GM18517 (cell line): ENCODE results near the gene MTA1.

ENCODE experiments used
- ATAC-seq: cut with Tn5 transposase; IDR thresholded peaks from one replicate; pipeline ENCODE4 v1.9.1; 2021; ENCODE audit warnings: mild to moderate bottlenecking, moderate library complexity; ENCODE audit not compliant: unreplicated experiment

The MTA1 gene

DNA sequence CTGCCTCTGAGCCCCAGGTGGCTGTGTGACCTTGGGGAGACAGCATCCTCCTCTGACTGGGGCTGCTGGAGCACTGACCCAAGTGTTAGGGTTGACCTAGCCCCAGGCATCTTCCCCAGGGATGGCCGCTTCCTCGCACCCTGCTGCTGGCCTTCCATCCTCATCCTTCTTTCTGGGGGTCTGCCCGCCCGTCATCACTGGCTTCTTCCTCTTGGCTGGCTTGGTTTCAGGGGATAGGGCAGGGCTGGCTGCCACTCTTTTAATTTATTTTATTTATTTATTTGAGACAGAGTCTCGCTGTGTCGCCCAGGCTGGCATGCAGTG, 74.9 kb downstream of the MTA1 start:
- ATAC-seq = no peak

DNA sequence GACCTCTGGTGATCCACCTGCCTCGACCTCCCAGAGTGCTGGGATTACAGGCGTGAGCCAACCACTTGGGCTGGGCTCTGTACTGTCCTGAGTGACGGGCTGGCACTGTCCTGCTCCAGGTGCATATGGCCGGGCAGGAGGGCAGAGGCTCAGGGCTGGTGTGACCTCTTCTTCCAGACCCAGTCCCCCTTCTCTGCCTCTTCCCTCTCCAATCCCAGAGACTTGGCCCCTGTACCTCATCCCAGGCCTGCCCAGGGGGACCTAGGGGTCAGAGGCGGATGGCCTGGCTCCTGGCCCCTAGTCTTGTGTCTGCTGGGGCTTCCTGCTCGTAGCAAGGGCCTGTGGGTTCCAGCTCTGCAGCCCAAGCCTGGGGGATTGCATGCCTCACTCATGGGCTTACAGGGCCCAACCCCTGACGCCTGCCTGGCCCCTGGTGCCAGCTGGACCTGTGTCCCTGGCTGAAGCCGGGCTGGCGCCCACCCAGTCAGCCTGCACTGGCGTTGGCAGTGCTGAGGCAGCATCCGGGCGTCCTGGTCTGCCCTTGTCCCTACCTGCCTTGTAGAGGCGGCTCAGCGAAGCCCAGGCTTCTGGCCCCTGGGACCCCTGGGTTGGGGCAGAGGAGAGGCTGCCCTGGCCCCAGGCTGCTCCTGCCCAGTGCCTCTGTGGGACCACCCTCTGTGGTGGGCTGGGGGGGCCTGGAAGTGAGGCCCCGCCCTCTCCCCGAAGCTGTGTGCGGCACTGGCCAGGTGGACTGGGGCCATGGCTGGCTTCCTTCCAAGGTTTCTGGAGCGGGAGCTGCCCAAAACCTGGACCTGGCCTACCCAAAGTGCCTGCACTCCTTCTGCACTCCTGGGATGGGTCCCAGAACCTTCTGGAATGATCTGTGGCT, 75.7 kb downstream of the MTA1 start:
- no peak for ATAC-seq

DNA sequence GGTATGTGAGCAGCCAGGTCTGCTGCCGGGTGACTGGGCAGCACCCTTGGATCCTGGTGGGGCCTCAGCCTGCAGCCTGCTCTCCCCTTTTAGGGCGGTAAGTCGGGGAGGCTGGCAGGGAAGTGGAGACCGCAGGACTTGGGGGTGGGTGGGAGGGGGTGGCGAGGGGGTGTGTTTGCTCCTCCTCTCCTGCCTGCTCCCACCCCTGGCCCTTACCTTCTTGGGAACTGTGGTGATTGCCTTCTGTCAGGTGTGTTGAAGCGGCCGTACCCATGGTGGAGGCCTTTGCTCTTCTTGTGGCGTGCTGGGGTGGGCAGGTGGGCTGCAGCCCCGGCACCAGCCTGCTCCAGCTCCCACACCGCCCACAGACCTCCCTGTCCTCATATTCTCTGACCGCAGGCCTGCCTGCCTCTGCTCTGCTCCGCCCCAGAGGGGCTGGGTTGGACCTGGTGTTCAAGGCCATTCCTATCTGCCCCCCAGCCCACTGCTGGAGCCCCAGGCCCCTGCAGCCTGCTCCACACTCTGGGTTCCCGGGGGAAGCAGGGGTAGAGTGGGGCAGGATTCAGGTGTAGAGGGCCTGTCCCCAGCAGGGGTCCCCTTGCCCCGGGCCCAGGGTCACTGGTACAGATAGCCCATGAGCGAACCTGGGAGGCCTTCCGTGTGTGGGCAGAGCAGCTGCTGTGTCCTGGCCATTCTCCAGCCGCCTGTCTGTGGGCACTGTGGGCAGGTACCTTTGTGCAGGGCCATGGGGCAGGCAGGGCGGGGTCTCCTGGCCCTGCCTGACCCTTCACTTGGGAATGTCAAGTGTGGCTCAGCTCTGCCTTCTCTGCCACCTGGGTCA, 76.6 kb downstream of the MTA1 start:
- ATAC-seq = no peak

DNA sequence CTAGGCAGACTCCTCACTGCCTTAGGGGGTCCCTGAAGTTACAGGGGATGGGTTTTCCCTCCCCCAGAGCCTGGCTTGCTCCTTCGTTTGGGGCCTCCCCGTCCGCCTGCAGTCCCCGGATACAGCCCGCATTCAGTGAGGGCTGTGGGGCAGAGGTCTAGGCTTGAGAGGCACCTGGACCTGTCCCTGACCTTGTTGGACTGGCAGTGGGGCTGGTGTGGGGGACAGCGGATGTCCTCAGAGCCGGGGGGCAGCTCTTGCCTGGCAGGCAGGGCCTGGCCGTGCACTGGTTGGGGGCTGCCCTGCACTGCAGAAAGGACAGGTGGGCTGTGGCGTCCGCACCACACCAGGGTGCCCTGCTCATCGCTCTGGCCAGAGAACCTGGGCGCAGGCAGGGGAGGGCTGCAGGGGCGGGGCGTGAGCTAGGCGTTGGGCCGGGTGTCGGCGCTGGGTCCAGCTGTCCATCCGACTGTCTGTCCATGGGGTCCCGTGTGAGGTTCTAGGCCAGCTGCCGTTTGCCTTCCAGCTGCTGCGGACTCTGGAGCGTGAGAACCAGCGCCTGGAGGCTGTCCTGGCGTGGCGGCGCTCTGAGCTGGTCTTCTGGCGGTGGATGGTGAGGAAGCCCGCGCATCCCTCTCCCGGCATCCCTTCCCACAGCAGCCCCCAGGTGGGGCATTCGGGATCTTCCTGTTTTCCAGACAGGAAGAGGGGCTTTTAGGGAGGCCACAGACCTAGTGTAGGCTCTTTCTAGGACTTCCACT, 77.4 kb downstream of the MTA1 start:
- ATAC-seq = no peak

DNA sequence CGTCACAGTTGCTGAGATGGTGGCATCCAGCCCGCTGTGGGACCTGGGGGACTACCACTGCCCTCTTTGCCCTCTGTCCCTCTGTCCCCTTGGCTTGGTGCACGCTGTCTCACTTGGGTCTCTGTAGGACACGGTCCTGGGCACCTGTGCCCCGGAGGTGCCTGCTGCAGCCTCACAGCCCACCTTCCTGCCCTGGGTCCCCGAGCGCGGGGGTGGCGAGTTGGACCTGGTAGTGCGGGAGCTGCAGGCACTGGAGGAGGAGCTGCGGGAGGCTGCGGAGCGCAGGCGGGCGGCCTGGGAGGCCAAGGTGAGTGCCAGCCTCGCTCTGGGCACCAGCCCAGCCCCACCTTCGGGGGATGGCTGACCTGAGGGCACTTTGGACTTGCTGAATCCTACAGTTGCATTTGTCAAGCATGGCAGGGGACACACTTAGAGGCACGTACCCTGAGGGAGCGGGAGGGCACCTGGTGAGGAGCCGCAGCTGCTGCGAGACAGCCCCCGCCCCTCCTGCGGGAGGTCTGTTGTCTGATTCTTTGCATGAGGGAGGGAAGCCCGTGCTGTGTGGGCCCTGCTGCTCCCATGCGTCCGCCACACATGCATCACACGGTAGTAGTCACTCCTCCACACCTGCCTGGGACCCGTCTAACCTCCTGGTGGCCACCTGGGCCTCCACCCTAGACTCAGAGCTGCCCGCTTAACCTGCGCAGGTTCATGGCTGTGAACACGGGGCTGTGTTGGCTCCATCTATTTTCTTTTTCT, 78.2 kb downstream of the MTA1 start:
- no peak for ATAC-seq

DNA sequence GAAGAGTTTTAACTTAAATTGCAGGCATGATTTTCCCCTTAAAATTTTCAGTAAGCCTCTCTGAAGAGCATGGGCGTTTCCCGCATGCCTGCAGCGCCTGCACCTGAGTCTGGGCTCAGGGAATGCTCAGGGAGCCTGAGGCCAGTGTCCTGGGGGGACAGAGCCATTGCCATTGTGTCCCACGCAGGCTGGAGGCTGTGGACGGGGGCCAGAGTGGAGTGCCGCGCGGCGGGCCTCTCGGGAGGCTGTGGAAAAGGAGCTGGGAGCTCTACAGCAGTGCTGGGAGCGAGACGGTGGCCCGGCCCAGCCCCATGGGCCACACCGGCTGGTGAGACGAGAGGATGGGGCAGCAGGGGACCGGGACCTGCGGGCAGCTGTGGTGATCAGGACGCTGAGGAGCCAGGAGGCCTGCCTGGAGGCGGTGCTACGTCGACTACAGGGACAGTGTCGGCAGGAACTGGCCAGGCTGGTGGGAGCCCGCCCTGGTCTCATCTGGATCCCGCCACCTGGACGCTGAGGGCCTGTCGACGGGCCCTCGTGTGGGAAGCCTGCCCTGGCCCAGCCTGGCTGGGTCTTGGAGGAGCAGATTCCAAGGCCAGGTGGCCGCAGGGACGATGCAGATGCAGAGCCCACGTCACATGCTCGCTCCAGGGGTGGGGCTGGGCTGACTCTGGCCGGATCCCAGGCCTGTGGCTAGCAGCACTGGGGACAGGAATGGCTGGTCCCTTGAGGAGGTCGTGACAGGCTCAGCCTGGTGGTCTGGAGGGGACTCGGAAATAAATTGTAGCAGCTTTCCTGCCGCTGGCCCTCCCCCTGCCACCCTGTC, 79.0 kb downstream of the MTA1 start:
- no peak for ATAC-seq

DNA sequence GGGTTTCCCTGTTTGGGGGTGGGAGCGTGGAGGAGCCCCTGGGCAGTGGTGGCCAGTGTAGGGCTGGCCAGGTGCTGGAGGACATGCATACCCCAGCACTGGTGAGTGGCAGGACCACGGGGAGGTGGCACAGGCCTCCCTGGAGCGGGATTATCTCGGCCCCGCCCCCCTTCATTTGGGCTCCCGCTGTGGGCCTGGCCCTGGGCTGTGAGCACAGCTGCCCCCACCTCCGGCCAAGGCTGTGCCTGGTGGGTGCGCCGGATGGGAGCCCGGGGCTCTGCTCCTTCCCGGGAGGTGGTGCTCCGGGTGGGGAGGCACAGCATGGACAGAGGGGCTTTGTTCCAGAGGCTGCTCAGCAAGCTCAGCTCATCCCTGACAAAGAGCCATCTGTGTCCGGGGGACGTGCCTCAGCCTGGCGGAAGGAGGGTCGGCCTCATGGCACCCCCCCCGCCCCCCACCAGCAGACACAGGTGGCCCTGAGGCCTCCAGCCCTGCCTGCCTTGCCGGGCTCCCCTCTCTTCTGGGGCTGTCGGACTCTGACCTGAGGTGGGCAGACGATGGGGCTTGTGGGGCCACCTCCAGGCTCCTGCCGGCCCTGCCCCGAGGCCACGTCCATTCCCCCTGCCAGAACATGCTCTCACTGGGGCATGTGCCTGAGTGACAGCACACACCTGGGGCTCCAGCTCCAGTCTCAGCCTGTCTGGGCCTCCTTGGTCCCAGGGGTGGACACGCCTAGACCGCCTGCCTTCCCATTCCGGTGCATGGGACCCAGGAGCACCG, 79.8 kb downstream of the MTA1 start:
- no peak for ATAC-seq

DNA sequence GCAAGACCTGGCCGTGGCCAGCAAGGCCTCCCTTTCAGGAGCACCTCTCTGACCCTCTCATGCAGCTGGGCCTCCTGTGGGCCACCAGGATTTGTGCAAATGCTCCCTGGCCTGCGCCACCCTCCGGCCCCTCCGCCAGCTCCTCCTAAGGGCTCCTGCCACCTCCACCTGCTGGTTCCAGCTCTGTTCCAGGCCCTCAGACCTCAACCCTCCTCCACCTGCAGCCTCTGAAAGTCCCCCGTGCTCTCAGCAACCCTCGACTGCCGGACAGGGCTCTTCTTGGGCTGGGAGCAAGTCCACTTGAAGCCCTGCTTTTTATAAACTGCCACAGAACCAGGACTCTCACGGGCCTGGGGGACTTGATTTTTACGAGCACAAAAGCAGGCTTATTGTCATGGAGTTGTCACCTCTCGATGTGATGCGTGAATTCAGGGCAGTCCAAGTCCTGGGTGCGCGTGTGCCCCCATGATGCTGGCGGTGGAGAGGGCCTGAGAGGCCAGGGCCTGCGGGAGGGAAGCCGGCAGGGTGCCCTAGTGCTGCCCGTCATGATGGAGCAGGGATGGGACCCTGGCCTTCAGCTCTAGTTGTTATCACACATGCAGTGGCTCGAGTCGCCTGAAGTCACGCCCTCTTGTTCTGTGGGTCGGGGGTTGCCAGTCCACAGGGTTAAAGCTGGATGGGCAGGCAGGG, 80.6 kb downstream of the MTA1 start:
- ATAC-seq = no peak

DNA sequence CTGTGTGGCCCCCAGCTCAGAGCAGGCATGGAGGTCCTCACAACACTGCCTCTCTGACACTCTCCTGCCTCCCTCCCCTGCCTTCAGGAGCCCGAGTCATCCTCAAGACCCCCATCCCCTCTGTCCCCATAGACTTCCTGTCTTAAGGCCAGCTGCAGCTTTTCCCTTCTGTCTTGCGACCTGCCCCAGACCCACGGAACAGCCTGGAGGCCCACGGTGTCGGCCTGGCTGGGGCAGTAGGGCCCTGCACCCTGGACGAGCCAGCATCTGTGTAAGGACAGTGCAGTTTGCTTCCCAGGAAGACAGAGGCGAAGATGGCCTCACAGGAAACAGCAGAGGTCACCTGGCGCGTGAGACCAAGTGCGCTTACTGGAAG, 81.1 kb downstream of the MTA1 start:
- no peak for ATAC-seq

DNA sequence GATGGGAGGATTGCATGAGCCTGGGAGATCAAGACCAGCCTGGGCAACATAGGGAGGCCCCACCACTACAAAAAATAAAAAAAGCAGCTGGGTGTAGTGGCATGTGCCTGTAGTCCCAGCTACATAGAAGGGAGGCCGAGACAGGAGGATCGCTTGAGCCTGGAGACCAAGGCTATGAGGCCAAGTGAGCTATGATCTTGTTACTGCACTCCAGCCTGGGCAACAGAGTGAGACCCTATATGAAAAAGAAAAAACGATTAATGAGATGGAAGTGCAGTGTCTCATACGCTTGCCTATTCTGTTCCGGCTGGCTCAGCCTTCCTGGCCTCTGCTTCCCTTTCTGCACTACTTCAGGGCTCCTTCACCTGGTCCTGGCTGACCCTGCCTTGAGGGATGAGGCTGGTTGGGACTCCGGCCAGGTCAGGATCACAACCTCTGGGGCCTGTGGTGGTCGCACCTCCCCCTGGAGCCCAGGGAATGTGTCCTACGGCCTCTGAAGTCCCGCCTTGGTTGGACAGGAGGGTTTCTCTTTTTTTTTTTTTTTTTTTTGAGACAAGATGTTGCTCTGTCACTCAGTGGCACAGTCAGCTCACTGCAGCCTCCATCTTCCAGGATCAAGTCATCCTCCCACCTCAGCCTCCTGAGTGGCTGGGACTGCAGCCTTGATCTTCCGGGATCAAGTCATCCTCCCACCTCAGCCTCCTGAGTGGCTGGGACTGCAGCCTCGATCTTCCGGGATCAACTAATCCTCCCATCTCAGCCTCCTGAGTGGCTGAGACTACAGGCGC, 82.1 kb downstream of the MTA1 start:
- no peak for ATAC-seq

DNA sequence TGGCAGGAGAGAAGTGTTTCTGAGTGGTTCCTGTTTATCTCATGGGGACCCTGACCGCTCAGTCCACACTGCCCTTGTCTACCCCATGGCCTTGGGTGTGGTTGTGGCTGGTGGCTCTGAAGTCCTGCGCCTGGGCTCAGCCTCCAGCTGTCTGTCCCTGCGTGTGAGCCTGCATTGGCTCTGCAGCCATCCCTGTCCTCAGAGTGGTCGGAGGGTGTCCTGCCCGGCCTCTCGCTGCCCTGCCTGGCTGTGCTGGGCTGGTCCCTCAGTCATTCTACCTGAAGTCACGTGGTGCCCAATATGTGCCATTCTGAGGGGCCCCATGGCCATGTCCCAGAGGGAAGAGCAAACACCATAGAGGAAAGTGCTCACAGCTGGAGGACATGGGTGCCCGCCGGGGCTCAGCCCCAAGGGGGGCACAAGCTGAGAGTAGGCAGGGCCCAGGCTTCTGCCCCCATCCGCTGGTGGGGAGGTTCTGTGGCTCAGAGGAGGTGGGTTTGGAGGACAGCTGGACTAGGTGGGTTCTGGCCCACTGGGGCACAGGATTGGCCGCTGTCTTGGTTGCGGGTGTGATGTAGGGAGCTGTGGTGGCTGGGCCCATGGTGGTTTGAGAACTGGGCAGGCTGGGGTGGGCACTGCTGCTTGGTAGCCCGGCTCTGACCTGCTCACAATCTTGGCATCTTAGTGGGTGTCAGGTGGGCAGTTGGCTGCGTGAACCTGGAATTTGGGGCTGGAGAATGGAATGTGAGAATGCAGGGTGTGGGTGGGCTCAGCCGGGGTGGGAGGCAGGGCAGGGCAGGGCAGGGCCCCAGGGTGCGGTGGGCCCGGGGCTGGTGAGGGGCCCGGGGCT, 83.0 kb downstream of the MTA1 start:
- no peak for ATAC-seq

DNA sequence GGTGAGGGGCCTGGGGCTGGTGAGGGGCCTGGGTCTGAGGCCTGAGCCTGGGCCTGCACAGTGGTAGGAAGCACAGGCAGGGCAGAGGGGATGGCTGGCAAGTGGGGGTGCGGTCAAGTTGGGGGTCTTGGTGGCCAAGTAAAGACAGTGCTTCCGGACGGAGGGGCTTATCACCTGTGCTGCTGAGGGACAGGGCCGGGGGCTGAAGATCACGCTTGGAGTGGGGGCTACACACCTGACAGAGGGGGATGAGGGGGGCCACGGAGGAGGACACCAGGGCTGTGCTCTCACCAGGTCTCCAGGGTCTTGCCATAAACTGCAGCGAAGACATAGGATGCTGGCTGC, 83.6 kb downstream of the MTA1 start:
- ATAC-seq = no peak

DNA sequence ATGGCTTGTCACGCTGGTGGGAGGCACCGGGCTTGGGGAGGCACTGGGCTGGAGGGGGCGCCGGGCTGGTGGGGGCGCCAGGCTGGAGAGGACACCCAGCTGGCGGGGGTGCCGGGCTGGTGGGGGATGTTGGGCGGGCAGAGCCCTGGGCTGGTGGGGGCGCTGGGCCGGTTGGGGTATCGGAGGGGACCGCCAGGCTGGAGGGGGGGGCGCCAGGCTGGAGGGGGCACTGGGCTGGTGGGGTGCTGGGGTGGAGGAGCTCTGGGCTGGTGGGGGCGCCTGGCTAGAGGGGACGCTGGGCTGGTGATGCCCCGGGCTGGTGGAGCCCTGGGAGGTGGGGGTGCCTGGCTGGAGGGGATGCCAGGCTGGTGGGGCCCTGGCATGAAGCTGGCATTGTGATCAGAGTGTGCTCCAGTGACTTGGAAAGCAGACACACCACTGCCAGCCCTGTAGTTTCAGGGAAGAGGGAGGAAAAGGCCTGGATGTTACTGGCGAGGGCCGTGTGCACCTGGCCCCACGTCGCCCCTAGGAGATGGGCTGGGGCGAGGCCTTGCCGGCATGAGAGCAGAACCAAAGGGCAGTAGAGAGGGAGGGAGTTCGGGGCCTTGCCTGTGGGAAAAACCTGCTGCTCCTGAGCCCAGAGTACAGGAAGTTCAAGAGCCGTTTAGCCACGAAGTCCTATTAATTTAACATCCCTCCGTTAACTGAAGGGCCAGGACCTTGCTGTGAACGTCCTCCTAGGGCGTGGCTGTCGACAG, 84.5 kb downstream of the MTA1 start:
- ATAC-seq = no peak

DNA sequence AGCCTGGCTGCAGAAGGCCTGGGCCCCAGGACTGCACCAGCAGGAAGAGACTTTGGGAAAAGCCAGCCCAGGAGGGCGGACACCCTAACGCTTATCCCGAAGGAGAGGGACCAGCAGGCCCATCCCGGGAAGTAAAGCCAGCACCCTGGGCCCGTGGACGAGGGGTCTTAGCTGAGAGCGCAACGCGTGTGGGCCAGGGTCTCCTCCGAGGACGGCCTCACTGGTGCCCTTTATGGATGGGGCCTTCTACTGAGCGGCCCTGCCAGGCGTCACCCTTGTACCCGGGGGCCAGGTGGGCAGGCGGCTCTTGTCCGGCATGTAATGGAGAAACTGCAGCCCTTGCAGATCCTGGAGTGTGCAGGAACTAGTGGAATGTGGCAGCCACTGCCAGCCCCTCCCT, 85.5 kb downstream of the MTA1 start:
- no peak for ATAC-seq

DNA sequence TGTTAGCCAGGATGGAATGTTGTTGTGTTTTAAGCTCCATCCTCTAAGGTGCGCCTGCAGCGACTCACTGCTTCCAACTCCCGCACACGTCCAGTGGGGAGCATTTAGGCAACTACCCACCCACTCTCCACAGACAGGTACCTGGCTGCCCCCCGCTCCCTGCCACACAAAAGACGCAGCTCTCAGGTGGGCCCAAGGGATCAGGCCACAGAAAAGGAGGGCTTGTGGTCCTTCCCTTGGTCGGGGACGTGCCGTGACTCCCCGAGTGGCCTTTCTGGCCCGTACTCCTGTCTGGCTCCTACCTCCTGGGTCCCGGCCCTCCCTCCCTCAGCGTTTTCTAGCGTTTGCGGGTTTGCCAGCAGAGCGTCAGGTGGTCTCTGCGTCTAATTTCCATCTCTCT, 87.6 kb downstream of the MTA1 start:
- no peak for ATAC-seq

DNA sequence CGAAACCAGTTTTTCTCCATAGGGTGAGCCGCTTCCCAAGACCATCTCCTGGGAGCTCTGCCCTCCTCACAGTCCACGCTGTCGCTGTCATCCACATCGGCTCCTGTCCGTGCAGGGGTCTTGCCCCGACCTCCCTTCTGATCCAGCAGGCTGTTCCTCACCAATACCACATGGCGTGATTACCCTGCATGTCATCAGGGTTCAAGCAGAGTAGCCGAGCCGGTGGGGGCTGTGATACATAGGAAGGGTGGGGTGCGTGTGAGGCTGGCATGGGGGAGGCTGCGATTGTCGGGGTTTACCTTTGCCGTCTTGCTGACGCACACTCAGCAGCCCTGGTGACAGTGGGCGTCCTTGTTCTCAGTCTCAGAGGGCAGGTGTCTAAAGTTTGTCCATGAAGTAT, 88.4 kb downstream of the MTA1 start:
- ATAC-seq = no peak
